Coronary artery (tissue), 2 donors: ENCODE results near the gene OR6N2.

Experiments used
- DNase-seq: peaks from one replicate; pipeline ENCODE4 v3.0.0-alpha.2; 2017; ENCODE audit warnings: low spot score
- H3K27ac ChIP-seq, 2 donors: fragments of 200-600 bp; sonication (generic); one replicate each; pipeline ENCODE4 v1.5.1; 2016 to 2019
- H3K4me3 ChIP-seq: fragments of 200-600 bp; sonication (generic); 2 replicates; pipeline ENCODE4 v1.5.1; 2016; ENCODE audit warnings: mild to moderate bottlenecking, moderate library complexity
- CTCF ChIP-seq: fragments of 200-600 bp; sonication (generic); IDR thresholded peaks from one replicate; pipeline ENCODE4 v1.5.1; 2019; ENCODE audit warnings: antibody characterized with exemption

OR6N2 gene

GRCh38 chr1:158771950-158772866, 8.8 kb downstream of the OR6N2 start, which contains the start of gene OR6N1:
Gene OR6N1 (minus strand): TSS chr1:158772195. CDS start chr1:158766682, 5,513 bp downstream.
- no peak within 1 kb of the TSS for H3K4me3 ChIP-seq
- DNase-seq, result no peak

GRCh38 chr1:158754420-158754819, 26.6 kb downstream of the OR6N2 start, which contains the start of gene OR6K6:
Gene OR6K6 (plus strand): TSS chr1:158754720. CDS start chr1:158754888, 168 bp downstream.
- no peak for DNase-seq
- no peak for TF ChIP-seq CTCF
- Histone ChIP-seq H3K27ac (no peak within 1 kb of the TSS), H3K4me3 (no peak within 1 kb of the TSS)

More at GRCh38 chr1:158771950-158772866, 8.8 kb downstream of the OR6N2 start, which contains the start of gene OR6N1:
- H3K27ac ChIP-seq, result no peak within 1 kb of the TSS
- no peak for TF ChIP-seq CTCF

- Histone ChIP-seq H3K27ac (no peak overlapping the region), H3K4me3 (no peak overlapping the region)
- no peak for TF ChIP-seq CTCF
- DNase-seq, result no peak
Observed at GRCh38 chr1:158752155-158752712, 28.8 kb downstream of the OR6N2 start.

DNA sequence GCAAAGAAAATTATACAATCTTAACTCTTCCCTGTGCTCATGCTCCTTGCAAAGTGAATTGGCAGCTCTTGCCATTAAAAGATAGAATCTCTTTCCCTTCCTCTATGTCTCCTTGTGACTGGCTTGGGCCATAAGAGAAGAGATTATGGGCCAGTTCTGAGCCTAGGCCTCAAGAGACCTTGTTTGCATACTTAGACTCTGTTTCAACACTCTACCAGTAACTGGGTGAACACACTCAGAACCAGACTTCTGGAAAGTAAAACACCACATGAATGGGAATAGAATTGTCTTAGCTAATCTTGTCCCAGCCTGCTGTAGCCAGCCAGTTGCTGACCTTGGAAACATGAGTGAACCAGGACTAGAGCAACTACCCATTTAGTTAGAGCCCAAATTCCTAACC, 45.2 kb downstream of the OR6N2 start:
- TF ChIP-seq CTCF, result no peak
- Histone ChIP-seq H3K4me3 (no peak overlapping the region), H3K27ac (no peak overlapping the region)

GRCh38 chr1:158732524-158732923, 48.5 kb downstream of the OR6N2 start:
- H3K4me3 ChIP-seq, result no peak overlapping the region
- no peak for DNase-seq
- no peak overlapping the region for H3K27ac ChIP-seq
- no peak for TF ChIP-seq CTCF

More for the DNA sequence above, 45.2 kb downstream of the OR6N2 start:
- DNase-seq, result no peak

DNA sequence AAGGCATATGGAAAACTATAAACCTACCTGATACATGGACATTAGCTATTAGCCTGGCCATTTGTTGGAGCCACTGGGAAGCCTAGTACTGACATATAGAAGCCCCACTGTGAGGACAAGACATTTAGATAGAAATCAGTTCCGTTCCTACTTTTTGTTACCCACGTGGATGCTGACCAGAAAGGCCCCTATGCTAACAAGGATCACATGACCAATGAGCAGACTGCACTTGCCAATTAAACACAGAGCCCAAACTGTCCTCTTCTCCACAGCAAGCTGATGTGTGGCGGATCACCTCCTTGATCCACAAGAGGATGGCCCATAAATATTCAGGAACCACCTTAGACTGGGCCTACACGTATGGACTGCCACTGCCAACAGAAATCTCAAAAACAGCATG, 49.3 kb downstream of the OR6N2 start:
- no peak for TF ChIP-seq CTCF
- Histone ChIP-seq H3K4me3 (no peak overlapping the region), H3K27ac (no peak overlapping the region)
- no peak for DNase-seq
